Middle frontal gyrus (tissue), 1 donor: ENCODE measurements around the gene MCEMP1.

ENCODE experiments used
- DNase-seq: peaks from one replicate; pipeline ENCODE4 v3.0.0-alpha.2; 2015; ENCODE audit warnings: low spot score; ENCODE audit errors: extremely low spot score

The MCEMP1 gene

DNA sequence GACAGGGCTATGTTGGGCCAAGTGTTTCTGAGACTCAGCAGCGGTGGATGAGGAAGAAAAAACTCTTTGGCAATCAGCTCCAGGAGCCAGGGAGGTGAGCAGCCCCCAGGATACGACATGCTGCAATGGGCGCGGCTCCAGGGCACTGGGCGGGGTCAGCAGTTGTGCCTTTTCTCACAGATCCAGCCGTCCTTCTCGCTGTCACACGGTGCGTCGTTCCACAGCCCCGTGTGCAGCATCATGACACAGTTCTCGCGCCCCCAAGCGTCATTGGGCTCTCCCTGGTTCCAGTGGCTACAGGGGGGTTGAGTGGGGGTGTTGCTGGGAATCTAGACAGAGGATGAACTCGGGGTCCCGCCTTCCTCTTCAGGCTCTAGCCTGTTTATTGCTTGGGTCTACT, 52.3 kb downstream of the MCEMP1 start:
- DNase-seq: no peak
